Measurements from ENCODE around the gene FNBP1L. TPM values are rescaled to one million over a fixed set of nuclear protein-coding genes. Genes with fewer than 3 reads are reported as not detected.

FNBP1L gene
- total RNA-seq, 2 donors from 2014 or later = 12.2 to 13.2 TPM

DNA sequence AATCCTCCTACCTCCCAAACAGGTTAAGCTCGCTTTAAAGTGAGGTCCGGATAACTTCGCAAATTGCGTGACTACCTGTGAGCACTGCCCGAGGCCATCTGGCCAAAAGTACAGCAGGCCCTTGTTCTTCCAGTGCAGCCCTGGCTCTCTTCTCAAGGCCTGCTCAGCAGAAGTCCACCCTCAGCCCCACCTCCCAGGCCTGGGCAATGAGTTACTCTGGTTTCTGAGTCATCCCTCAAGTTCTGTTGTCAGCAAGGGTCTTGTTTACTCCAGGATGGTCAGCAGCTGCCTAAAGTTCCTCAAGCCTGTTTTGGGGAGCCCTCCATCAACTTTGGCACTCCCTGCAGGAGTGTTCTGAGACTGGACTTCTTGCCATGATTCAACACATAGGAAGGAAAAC, 132.0 kb downstream of the FNBP1L start:
- Histone ChIP-seq H3K27me3 (replicated peaks; ENCODE audit: insufficient read depth) (no peaks in the 10 kb centered on the region), H3K4me1 (ENCODE audit: control insufficient read depth in 1 of 2, low read depth in 2 of 2) (peaks cover 17 to 27% of the 10 kb centered on the region in 2 donors), H3K9me3 (no peaks in the 10 kb centered on the region), H3K4me3 (no peak overlapping the region), H3K36me3 (peaks cover 37% of the 10 kb centered on the region), H3K27ac (peak overlapping the region; percentile 61 to 75)
- no peak for DNase-seq (ENCODE audit: low spot score)
- TF ChIP-seq, protein P1, sequence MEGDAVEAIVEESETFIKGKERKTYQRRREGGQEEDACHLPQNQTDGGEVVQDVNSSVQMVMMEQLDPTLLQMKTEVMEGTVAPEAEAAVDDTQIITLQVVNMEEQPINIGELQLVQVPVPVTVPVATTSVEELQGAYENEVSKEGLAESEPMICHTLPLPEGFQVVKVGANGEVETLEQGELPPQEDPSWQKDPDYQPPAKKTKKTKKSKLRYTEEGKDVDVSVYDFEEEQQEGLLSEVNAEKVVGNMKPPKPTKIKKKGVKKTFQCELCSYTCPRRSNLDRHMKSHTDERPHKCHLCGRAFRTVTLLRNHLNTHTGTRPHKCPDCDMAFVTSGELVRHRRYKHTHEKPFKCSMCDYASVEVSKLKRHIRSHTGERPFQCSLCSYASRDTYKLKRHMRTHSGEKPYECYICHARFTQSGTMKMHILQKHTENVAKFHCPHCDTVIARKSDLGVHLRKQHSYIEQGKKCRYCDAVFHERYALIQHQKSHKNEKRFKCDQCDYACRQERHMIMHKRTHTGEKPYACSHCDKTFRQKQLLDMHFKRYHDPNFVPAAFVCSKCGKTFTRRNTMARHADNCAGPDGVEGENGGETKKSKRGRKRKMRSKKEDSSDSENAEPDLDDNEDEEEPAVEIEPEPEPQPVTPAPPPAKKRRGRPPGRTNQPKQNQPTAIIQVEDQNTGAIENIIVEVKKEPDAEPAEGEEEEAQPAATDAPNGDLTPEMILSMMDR (IDR thresholded peaks at IDR 0.05) = no peak
- no peak for ATAC-seq (ENCODE audit: insufficient number of reproducible peaks, low FRiP score, low read depth)

DNA sequence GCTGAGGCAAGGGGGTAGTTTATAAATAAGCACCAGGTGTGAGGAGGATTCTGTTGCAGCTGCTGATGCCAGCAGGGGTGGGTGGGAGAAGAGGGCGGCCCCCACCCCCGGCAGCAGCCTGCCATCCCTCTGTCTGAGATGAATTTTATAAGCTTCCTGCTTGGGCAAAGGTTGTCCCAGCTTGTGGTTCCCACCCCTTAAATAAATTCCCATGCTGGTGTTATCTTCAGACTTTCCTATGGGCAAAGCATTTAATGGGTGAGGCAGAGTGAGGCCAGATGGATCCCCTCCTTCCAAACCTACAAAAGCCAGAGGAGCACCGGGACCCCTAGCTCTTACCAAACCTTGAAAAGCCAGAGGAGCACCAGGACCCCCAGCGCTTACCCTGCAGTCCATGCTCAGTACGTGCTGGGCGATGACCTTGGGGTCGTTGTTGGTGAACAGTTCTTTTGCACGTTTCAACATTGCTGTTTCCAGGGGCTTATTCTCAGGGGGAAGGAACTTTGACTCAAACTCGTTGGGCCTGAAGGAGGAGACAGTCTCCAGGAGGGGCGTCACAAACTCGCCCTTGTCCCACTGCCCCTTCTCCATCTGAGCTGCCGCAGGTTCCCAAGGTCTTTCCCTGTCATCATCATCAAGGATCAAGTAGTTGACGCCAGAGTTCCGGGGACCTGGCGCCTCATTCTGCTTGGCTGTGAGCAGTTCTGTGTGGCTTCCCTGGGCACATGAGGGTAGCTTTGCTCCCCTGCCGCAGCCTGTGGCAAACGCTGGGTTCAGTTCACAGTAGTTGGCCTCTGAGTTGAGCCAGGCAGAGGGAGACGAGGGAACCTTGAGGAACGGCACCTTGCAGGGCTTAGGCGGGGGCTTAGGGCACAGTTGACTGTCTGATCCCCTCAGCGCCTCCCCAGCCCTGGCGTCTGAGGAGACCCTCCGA, 134.3 kb downstream of the FNBP1L start:
- Histone ChIP-seq H3K4me3 (no peak overlapping the region), H3K27ac (no peak overlapping the region), H3K27me3 (replicated peaks; ENCODE audit: insufficient read depth) (no peaks in the 10 kb centered on the region), H3K36me3 (peaks cover 31% of the 10 kb centered on the region), H3K9me3 (no peaks in the 10 kb centered on the region), H3K4me1 (ENCODE audit: control insufficient read depth in 1 of 2, low read depth in 2 of 2) (peaks cover 24 to 43% of the 10 kb centered on the region in 2 donors)
- ATAC-seq (ENCODE audit: insufficient number of reproducible peaks, low FRiP score, low read depth) = no peak
- TF ChIP-seq, protein P1 (IDR thresholded peaks at IDR 0.05) = no peak
- no peak for DNase-seq (ENCODE audit: low spot score)

DNA sequence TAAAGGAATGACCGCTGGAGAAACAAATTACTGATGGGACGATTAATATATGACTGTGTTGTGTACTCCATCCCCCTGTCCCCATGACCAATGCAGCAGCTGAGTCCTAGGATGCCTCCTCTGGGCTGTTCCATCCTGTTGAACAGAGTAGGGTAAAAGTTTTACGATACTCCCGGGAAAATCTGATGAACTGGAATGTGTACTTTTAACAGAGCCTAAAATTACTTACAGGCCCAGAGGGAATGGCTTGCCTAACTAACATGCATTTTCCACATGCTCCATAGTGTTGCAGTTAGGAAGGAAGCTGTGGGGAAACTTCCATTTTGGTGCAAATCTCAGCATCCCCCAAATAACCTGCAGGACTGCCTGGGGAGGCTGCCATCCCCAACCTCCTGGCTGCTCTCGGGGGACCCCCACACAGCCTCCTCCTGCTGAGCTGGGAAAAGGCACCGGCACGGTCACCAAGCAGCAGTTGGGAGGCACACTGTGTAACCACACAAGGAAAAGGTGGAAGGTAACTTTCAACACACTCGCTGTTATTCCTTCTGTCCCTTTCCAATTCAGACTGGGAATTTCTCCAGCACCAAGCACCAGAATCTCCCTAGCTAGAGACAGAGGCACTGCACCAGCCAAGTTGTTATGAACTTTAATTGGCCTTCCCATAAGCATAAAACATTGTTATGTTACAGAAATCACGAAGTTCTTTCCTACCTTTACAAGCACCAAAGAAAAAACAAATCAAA, 136.5 kb downstream of the FNBP1L start:
- no peak for DNase-seq (ENCODE audit: low spot score)
- H3K27ac ChIP-seq = peak overlapping the region; percentile 25 to 65
- peaks cover 18 to 39% of the 10 kb centered on the region in 2 donors for H3K4me1 ChIP-seq (ENCODE audit: control insufficient read depth in 1 of 2, low read depth in 2 of 2)
- ATAC-seq (ENCODE audit: insufficient number of reproducible peaks, low FRiP score, low read depth) = no peak
- no peak overlapping the region for H3K4me3 ChIP-seq
- no peaks in the 10 kb centered on the region for H3K27me3 ChIP-seq (replicated peaks; ENCODE audit: insufficient read depth)
- H3K9me3 ChIP-seq = no peaks in the 10 kb centered on the region
- H3K36me3 ChIP-seq = peaks cover 29% of the 10 kb centered on the region
- TF ChIP-seq, protein P1 (IDR thresholded peaks at IDR 0.05) = no peak

- TF ChIP-seq, protein P1 (IDR thresholded peaks at IDR 0.05) = no peak
- Histone ChIP-seq H3K36me3 (peaks cover 29% of the 10 kb centered on the region), H3K9me3 (no peaks in the 10 kb centered on the region), H3K4me3 (no peak overlapping the region), H3K27me3 (replicated peaks; ENCODE audit: insufficient read depth) (no peaks in the 10 kb centered on the region), H3K27ac (peak overlapping the region; percentile 25 to 65), H3K4me1 (ENCODE audit: control insufficient read depth in 1 of 2, low read depth in 2 of 2) (peaks cover 15 to 30% of the 10 kb centered on the region in 2 donors)
- ATAC-seq (ENCODE audit: insufficient number of reproducible peaks, low FRiP score, low read depth) = no peak
- no peak for DNase-seq (ENCODE audit: low spot score)
Measured at GRCh38 chr1:93585059-93585966, 137.4 kb downstream of the FNBP1L start.
